ENCODE data around the gene KRTAP12-2. TPM values are rescaled to one million over a fixed set of nuclear protein-coding genes. Genes with fewer than 3 reads are reported as not detected.

Gene KRTAP12-2, protein sequence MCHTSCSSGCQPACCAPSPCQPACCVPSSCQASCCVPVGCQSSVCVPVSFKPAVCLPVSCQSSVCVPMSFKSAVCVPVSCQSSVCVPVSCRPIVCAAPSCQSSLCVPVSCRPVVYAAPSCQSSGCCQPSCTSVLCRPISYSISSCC
- total RNA-seq: not detected in 2 replicates

DNA sequence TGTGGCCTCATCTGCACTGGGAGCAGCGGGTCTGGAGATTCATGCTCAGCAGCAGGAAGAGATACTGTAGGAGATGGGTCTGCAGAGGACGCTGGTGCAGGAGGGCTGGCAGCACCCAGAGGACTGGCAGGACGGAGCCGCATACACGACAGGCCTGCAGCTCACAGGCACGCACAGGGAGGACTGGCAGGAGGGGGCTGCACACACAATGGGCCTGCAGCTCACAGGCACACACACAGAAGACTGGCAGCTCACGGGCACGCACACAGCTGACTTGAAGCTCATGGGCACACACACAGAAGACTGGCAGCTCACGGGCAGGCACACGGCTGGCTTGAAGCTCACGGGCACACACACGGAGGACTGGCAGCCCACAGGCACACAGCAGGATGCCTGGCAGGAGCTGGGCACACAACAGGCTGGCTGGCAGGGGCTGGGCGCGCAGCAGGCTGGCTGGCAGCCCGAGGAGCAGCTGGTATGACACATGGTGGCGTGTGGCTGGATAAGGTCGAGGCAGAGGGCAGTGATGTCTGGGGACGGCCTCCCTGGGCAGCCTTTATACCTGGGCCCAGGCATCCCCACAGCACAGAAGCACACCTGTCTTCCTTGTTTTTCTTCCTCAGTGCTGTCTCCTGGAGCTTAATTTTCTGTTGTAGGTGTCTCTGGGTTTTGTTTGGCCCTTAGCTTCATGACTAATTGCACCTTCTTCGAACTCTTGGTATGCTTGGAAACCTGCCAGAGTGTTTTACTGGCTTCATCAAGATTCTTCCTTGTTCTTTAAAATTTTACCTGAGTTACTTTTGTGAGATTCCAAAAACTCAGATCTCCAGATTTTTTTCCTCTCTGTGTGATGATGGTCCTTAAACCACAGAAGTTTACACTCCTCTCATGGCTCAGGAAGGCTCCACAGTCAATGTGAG lies at the start of gene KRTAP12-2:
Gene KRTAP12-2 (minus strand): TSS at position 527 of the 920 bp plus-strand sequence. CDS start 41 bp downstream, at position 486.
- no peaks in the 10 kb centered on the region for H3K79me2 ChIP-seq (ENCODE audit: insufficient read depth, low read length)
- no peaks in the 10 kb centered on the region for H3K27me3 ChIP-seq (ENCODE audit: insufficient read depth, low read length)
- H3K36me3 ChIP-seq (ENCODE audit: insufficient read depth, low read length): no peaks in the 10 kb centered on the region
- H4K20me1 ChIP-seq (ENCODE audit: insufficient read depth, low read length): no peaks in the 10 kb centered on the region
- no peak within 1 kb of the TSS for H2AFZ ChIP-seq (ENCODE audit: low read length)
- TF ChIP-seq CTCF (IDR thresholded peaks at IDR 0.05; ENCODE audit: extremely low read depth, low read depth, low read length): no peak
- DNase-seq (ENCODE audit: insufficient read length, low spot score, missing footprints): no peak
- no peak within 1 kb of the TSS for H3K4me3 ChIP-seq (ENCODE audit: insufficient read depth, low read length)
- no peaks in the 10 kb centered on the region for H3K9me3 ChIP-seq (ENCODE audit: low read depth, low read length)
- no peaks in the 10 kb centered on the region for H3K4me1 ChIP-seq (ENCODE audit: insufficient read depth, low read length)
- no peak within 1 kb of the TSS for H3K4me2 ChIP-seq (ENCODE audit: insufficient read depth, low read length)
- H3K27ac ChIP-seq (ENCODE audit: low read depth, low read length): no peak within 1 kb of the TSS

DNA sequence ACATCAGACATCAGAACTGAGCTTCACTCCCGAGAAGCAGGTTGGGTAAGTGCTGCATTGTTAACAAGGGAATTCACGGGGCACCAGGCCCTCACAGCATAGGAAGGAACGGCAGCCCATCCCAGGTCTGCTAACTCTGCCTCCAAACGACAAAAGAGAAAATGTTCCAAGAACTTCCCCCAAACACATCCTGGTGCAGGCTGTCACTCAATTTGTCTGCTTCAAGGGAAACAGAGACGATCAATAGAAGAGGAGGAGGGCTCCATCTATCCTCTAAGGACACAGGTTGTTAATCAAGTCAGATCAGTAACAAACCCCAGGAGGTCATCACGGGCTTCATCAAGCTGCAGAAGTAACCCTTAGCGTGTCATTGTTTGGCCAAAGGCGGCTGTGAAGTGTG lies 48.2 kb upstream of the KRTAP12-2 start:
- no peak overlapping the region for H3K4me2 ChIP-seq (ENCODE audit: insufficient read depth, low read length)
- H3K4me3 ChIP-seq (ENCODE audit: insufficient read depth, low read length): no peak overlapping the region
- no peaks in the 10 kb centered on the region for H3K4me1 ChIP-seq (ENCODE audit: insufficient read depth, low read length)
- H3K27me3 ChIP-seq (ENCODE audit: insufficient read depth, low read length): peaks cover 65% of the 10 kb centered on the region
- no peak overlapping the region for H2AFZ ChIP-seq (ENCODE audit: low read length)
- TF ChIP-seq CTCF (IDR thresholded peaks at IDR 0.05; ENCODE audit: extremely low read depth, low read depth, low read length): no peak
- H3K36me3 ChIP-seq (ENCODE audit: insufficient read depth, low read length): no peaks in the 10 kb centered on the region
- H3K27ac ChIP-seq (ENCODE audit: low read depth, low read length): no peak overlapping the region
- H3K9me3 ChIP-seq (ENCODE audit: low read depth, low read length): no peaks in the 10 kb centered on the region
- DNase-seq (ENCODE audit: insufficient read length, low spot score, missing footprints): peak; percentile 30
- H3K79me2 ChIP-seq (ENCODE audit: insufficient read depth, low read length): no peaks in the 10 kb centered on the region
- H4K20me1 ChIP-seq (ENCODE audit: insufficient read depth, low read length): no peaks in the 10 kb centered on the region

DNA sequence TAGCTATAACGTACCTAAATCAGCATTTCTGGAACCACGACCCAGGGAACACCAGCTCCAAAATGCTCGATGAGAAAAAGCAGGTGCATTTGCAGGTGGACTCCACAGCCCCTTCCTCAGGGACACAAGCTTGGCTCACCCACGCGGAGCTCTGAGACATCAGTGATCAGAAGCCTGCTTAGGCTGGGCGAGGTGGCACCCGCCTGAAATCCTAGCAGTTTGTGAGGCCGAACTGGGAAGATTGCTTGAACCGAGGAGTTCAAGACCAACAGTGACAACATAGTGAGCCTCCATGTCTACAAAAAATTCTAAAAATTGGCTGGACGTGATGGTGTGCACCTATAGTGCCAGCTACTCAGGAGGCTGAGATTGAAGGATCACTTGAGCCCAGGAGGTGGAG lies 47.1 kb upstream of the KRTAP12-2 start:
- Histone ChIP-seq H3K4me1 (ENCODE audit: insufficient read depth, low read length) (no peaks in the 10 kb centered on the region), H4K20me1 (ENCODE audit: insufficient read depth, low read length) (no peaks in the 10 kb centered on the region), H2AFZ (ENCODE audit: low read length) (no peak overlapping the region), H3K27ac (ENCODE audit: low read depth, low read length) (no peak overlapping the region), H3K9me3 (ENCODE audit: low read depth, low read length) (no peaks in the 10 kb centered on the region), H3K79me2 (ENCODE audit: insufficient read depth, low read length) (no peaks in the 10 kb centered on the region), H3K27me3 (ENCODE audit: insufficient read depth, low read length) (peaks cover 72% of the 10 kb centered on the region), H3K4me2 (ENCODE audit: insufficient read depth, low read length) (no peak overlapping the region), H3K36me3 (ENCODE audit: insufficient read depth, low read length) (no peaks in the 10 kb centered on the region), H3K4me3 (ENCODE audit: insufficient read depth, low read length) (no peak overlapping the region)
- no peak for DNase-seq (ENCODE audit: insufficient read length, low spot score, missing footprints)
- TF ChIP-seq CTCF (IDR thresholded peaks at IDR 0.05; ENCODE audit: extremely low read depth, low read depth, low read length): no peak

DNA sequence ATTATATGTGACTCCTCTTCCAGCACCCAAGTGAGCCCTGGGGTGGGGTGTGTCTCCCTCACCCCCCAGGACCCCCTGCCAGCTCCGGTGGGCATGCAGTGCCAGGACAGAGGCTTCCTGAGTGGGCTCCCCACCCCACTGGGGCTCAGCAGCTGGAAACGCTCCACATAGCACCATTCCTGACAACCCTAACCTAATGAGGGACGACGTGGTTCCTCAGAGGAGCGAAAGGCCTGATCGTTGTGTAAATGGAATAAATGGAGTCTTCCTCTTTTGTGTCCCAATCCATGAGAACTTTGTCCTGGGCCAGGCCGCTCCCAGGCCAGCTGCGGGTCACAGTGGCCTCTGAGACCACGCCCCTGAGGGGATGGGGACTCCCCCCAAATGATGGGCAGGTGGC lies 46.4 kb upstream of the KRTAP12-2 start:
- TF ChIP-seq CTCF (IDR thresholded peaks at IDR 0.05; ENCODE audit: extremely low read depth, low read depth, low read length): no peak
- no peaks in the 10 kb centered on the region for H3K9me3 ChIP-seq (ENCODE audit: low read depth, low read length)

More for the DNA sequence above, 46.4 kb upstream of the KRTAP12-2 start:
- DNase-seq (ENCODE audit: insufficient read length, low spot score, missing footprints): peak; percentile 62
- H3K27me3 ChIP-seq (ENCODE audit: insufficient read depth, low read length): peaks cover 72% of the 10 kb centered on the region
- no peaks in the 10 kb centered on the region for H3K4me1 ChIP-seq (ENCODE audit: insufficient read depth, low read length)
- no peak overlapping the region for H3K4me3 ChIP-seq (ENCODE audit: insufficient read depth, low read length)
- no peak overlapping the region for H3K27ac ChIP-seq (ENCODE audit: low read depth, low read length)
- no peaks in the 10 kb centered on the region for H3K79me2 ChIP-seq (ENCODE audit: insufficient read depth, low read length)
- no peak overlapping the region for H2AFZ ChIP-seq (ENCODE audit: low read length)
- no peaks in the 10 kb centered on the region for H4K20me1 ChIP-seq (ENCODE audit: insufficient read depth, low read length)
- H3K36me3 ChIP-seq (ENCODE audit: insufficient read depth, low read length): no peaks in the 10 kb centered on the region
- no peak overlapping the region for H3K4me2 ChIP-seq (ENCODE audit: insufficient read depth, low read length)
